ENCODE data around the gene KIF7. TPM values are rescaled to one million over a fixed set of nuclear protein-coding genes. Genes with fewer than 3 reads are reported as not detected.

Gene KIF7
- total and polyA plus RNA-seq, 2 of the 8 experiments (the other 6 are each of a cell fraction or from before 2014, with no cell fraction given) = 4.9 to 14.0 TPM

- TF ChIP-seq SIN3A (conservative IDR thresholded peaks at IDR 0.05 in 1 of 2, IDR thresholded peaks at IDR 0.05 in 1 of 2; ENCODE audit: low read depth in 1 of 2, low read length in 2 of 2) (no peak), CEBPB (IDR thresholded peaks at IDR 0.05; ENCODE audit: low read depth, low read length) (no peak), MAFK (IDR thresholded peaks at IDR 0.05; ENCODE audit: low read depth, low read length) (no peak), YY1 (IDR thresholded peaks at IDR 0.05; ENCODE audit: low read depth, low read length) (no peak), SAP30 (IDR thresholded peaks at IDR 0.05; ENCODE audit: insufficient read depth, insufficient replicate concordance, low read length) (no peak), RFX5 (IDR thresholded peaks at IDR 0.05; ENCODE audit: borderline replicate concordance, low read depth, low read length) (no peak)
Measured at GRCh38 chr15:89693091-89693490, 37.8 kb upstream of the KIF7 start (continued).
